ENCODE results near the gene PTPRM.

GRCh38 chr18:7927119-7927518, 360.0 kb downstream of the PTPRM start:
- TF ChIP-seq, protein P1, sequence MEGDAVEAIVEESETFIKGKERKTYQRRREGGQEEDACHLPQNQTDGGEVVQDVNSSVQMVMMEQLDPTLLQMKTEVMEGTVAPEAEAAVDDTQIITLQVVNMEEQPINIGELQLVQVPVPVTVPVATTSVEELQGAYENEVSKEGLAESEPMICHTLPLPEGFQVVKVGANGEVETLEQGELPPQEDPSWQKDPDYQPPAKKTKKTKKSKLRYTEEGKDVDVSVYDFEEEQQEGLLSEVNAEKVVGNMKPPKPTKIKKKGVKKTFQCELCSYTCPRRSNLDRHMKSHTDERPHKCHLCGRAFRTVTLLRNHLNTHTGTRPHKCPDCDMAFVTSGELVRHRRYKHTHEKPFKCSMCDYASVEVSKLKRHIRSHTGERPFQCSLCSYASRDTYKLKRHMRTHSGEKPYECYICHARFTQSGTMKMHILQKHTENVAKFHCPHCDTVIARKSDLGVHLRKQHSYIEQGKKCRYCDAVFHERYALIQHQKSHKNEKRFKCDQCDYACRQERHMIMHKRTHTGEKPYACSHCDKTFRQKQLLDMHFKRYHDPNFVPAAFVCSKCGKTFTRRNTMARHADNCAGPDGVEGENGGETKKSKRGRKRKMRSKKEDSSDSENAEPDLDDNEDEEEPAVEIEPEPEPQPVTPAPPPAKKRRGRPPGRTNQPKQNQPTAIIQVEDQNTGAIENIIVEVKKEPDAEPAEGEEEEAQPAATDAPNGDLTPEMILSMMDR (IDR thresholded peaks at IDR 0.05; ENCODE audit: low read depth, low read length): no peak
- TF ChIP-seq POLR2A (IDR thresholded peaks at IDR 0.05; ENCODE audit: extremely low read depth, insufficient read length) (no peak), MYC (IDR thresholded peaks at IDR 0.05; ENCODE audit: low read depth, low read length) (no peak)
- TF ChIP-seq, protein P2, sequence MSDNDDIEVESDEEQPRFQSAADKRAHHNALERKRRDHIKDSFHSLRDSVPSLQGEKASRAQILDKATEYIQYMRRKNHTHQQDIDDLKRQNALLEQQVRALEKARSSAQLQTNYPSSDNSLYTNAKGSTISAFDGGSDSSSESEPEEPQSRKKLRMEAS (IDR thresholded peaks at IDR 0.05; ENCODE audit: low read depth, low read length): no peak
